H1 (cell line): ENCODE measurements around the gene EPHA6. TPM values are rescaled to one million over a fixed set of nuclear protein-coding genes. Genes with fewer than 3 reads are reported as not detected.

Experiments
- CTCF ChIA-PET: fragments of 300-600 bp; sonication (Branson Sonifier 250); formaldehyde crosslinking; loops from one replicate; lab custom pipeline; 2021; ENCODE audit not compliant: partially characterized antibody; lab: Charles Lee
- POLR2A ChIA-PET: fragments of 300-600 bp; sonication (Branson Sonifier 250); formaldehyde crosslinking; loops from one replicate; lab custom pipeline; 2021; ENCODE audit warnings: inconsistent platforms; ENCODE audit not compliant: partially characterized antibody; lab: Charles Lee
- DNase-seq, 2 experiments: peaks; one replicate each; pipeline versions ENCODE4 v3.0.0 to v3.0.0-alpha.2; 2010 to 2022; ENCODE audit warnings: low spot score in 2 of 2, low read depth in 1 of 2, mixed read lengths in 1 of 2
- FAIRE-seq: peaks from 2 replicates; lab custom pipeline; 2011; peaks lifted over from hg19 to GRCh38; lab: Jason Lieb, UNC
- H2AFZ ChIP-seq: 2 replicates; pipeline ENCODE4 v1.8.1; 2012; ENCODE audit warnings: low read length, inconsistent platforms
- H2AK5ac ChIP-seq: 2 replicates; pipeline ENCODE4 v1.6.1; 2013; ENCODE audit warnings: low read depth, low read length
- H2BK120ac ChIP-seq: replicated peaks from 2 replicates; pipeline ENCODE3; 2013; ENCODE audit warnings: low read depth, low read length, inconsistent platforms
- H2BK12ac ChIP-seq: 2 replicates; pipeline ENCODE4 v1.6.1; 2013; ENCODE audit warnings: low read depth, low read length
- H2BK15ac ChIP-seq: 2 replicates; pipeline ENCODE4 v1.6.1; 2013; ENCODE audit warnings: low read length
- H2BK20ac ChIP-seq: 2 replicates; pipeline ENCODE4 v1.6.1; 2013; ENCODE audit warnings: low read length
- H2BK5ac ChIP-seq: 2 replicates; pipeline ENCODE4 v1.6.1; 2013; ENCODE audit warnings: low read depth, low read length
- H3K14ac ChIP-seq: 2 replicates; pipeline ENCODE4 v1.6.1; 2013; ENCODE audit warnings: inconsistent platforms; ENCODE audit not compliant: insufficient read length
- H3K18ac ChIP-seq: 2 replicates; pipeline ENCODE4 v1.6.1; 2013; ENCODE audit warnings: low read length; ENCODE audit errors: extremely low read depth
- H3K23ac ChIP-seq: 2 replicates; pipeline ENCODE4 v1.6.1; 2013; ENCODE audit warnings: inconsistent platforms; ENCODE audit not compliant: insufficient read length
- H3K23me2 ChIP-seq: 2 replicates; pipeline ENCODE4 v1.6.1; 2013; ENCODE audit warnings: low read depth, low read length
- H3K27ac ChIP-seq: 2 replicates; pipeline ENCODE4 v1.6.1; 2011; ENCODE audit warnings: low read depth, low read length, inconsistent platforms
- H3K27me3 ChIP-seq, 4 experiments: replicated peaks in 1 of 4; 1 replicate in 1 of 4; 2 replicates in 3 of 4; pipeline versions ENCODE4 v1.6.1 to v1.8.1; 2011 to 2013; ENCODE audit warnings: low read length in 3 of 4, mild to moderate bottlenecking in 3 of 4, inconsistent platforms in 2 of 4, mixed read lengths in 2 of 4, moderate library complexity in 1 of 4; ENCODE audit not compliant: control insufficient read depth in 3 of 4, insufficient read depth in 3 of 4; ENCODE audit errors: extremely low read depth in 1 of 4
- H3K36me3 ChIP-seq, 4 experiments: 2 replicates each; pipeline versions ENCODE4 v1.6.1 to v1.8.1; 2011 to 2013; ENCODE audit warnings: mild to moderate bottlenecking in 4 of 4, low read length in 3 of 4, moderate library complexity in 2 of 4, control low read depth in 1 of 4, inconsistent platforms in 1 of 4; ENCODE audit not compliant: insufficient read depth in 4 of 4, control insufficient read depth in 2 of 4
- H3K4ac ChIP-seq: replicated peaks from 2 replicates; pipeline ENCODE3; 2013; ENCODE audit warnings: low read length, low read depth, mixed read lengths, inconsistent platforms; ENCODE audit not compliant: insufficient read length
- H3K4me1 ChIP-seq, 4 experiments: replicated peaks in 1 of 4; 1 replicate in 1 of 4; 2 replicates in 3 of 4; pipeline versions ENCODE4 v1.6.1 to v1.8.1; 2011 to 2013; ENCODE audit warnings: low read length in 3 of 4, inconsistent platforms in 2 of 4, mixed read lengths in 1 of 4; ENCODE audit not compliant: insufficient read depth in 4 of 4, control insufficient read depth in 3 of 4
- H3K4me2 ChIP-seq, 2 experiments: 2 replicates each; pipeline versions ENCODE4 v1.6.1 to v1.8.1; 2011 to 2013; ENCODE audit warnings: low read depth in 2 of 2, low read length in 2 of 2, control low read depth in 1 of 2, inconsistent platforms in 1 of 2, mild to moderate bottlenecking in 1 of 2; ENCODE audit not compliant: insufficient read depth in 1 of 2
- H3K4me3 ChIP-seq, 4 experiments: fragments of 200-600, 300-600 bp in 1 of 4; sonication (generic), shearing (Covaris generic), sonication (Bioruptor Twin) in 1 of 4; 2 replicates each; pipeline versions ENCODE4 v1.5.1 to v1.8.1; 2011 to 2016; ENCODE audit warnings: low read length in 4 of 4, low read depth in 3 of 4, control low read depth in 2 of 4, inconsistent platforms in 2 of 4, mild to moderate bottlenecking in 2 of 4, mixed read lengths in 1 of 4, moderate library complexity in 1 of 4; ENCODE audit not compliant: insufficient read depth in 2 of 4; ENCODE audit errors: extremely low read depth in 1 of 4
- H3K56ac ChIP-seq: replicated peaks from 2 replicates; pipeline ENCODE3; 2013; ENCODE audit warnings: low read depth, mild to moderate bottlenecking, mixed read lengths, low read length, inconsistent platforms; ENCODE audit not compliant: insufficient read length
- H3K79me1 ChIP-seq: 2 replicates; pipeline ENCODE4 v1.6.1; 2013; ENCODE audit warnings: low read depth, low read length, control low read depth
- H3K79me2 ChIP-seq, 2 experiments: 2 replicates each; pipeline versions ENCODE4 v1.6.1 to v1.8.1; 2012 to 2013; ENCODE audit warnings: low read length in 2 of 2, mild to moderate bottlenecking in 2 of 2, inconsistent platforms in 1 of 2; ENCODE audit not compliant: insufficient read depth in 2 of 2, control insufficient read depth in 1 of 2
- H3K9ac ChIP-seq, 4 experiments: replicated peaks in 1 of 4; 1 replicate in 1 of 4; 2 replicates in 3 of 4; pipeline versions ENCODE4 v1.6.1 to v1.8.1; 2011 to 2013; ENCODE audit warnings: low read depth in 3 of 4, low read length in 3 of 4, control low read depth in 2 of 4, mild to moderate bottlenecking in 2 of 4, moderate library complexity in 2 of 4, inconsistent platforms in 1 of 4; ENCODE audit errors: extremely low read depth in 1 of 4
- H3K9me3 ChIP-seq, 2 experiments: 2 replicates each; pipeline versions ENCODE4 v1.6.1 to v1.8.1; 2012 to 2013; ENCODE audit warnings: mild to moderate bottlenecking in 2 of 2, moderate library complexity in 2 of 2, control low read depth in 1 of 2, inconsistent platforms in 1 of 2, low read depth in 1 of 2, low read length in 1 of 2, mixed read lengths in 1 of 2; ENCODE audit not compliant: insufficient read depth in 2 of 2
- H4K20me1 ChIP-seq, 2 experiments: replicated peaks in 1 of 2; 2 replicates each; pipeline versions ENCODE3 to v1.8.1; 2011 to 2013; ENCODE audit warnings: inconsistent platforms in 2 of 2, low read length in 2 of 2, mild to moderate bottlenecking in 1 of 2; ENCODE audit not compliant: insufficient read depth in 2 of 2, control insufficient read depth in 1 of 2
- H4K5ac ChIP-seq: 2 replicates; pipeline ENCODE4 v1.6.1; 2013; ENCODE audit warnings: low read length, low read depth, mixed read lengths, inconsistent platforms; ENCODE audit not compliant: insufficient read length
- H4K8ac ChIP-seq: 2 replicates; pipeline ENCODE4 v1.8.0; 2013; ENCODE audit warnings: mild to moderate bottlenecking, moderate library complexity, low read length, inconsistent platforms; ENCODE audit not compliant: insufficient read depth; ENCODE audit errors: extremely low read depth
- H4K91ac ChIP-seq: replicated peaks from 2 replicates; pipeline ENCODE3; 2013; ENCODE audit warnings: low read length, mixed read lengths, inconsistent platforms; ENCODE audit not compliant: insufficient read length
- GTF2F1 ChIP-seq: IDR thresholded peaks from 2 replicates; pipeline ENCODE4 v1.6.1; 2012; ENCODE audit warnings: low read depth, low read length, improper control_type of control experiment, borderline replicate concordance
- SP4 ChIP-seq: IDR thresholded peaks from 2 replicates; pipeline ENCODE4 v1.6.1; 2012; ENCODE audit warnings: low read length, inconsistent platforms
- WGBS, 2 experiments: shearing (Covaris generic) in 1 of 2; methylation state at CpG; one replicate each; pipeline versions ENCODE4 v1.1.6 to v1.1.7; 2013 to 2015; ENCODE audit warnings: low lambda C conversion rate in 2 of 2, mixed read lengths in 2 of 2, inconsistent platforms in 1 of 2, low coverage in 1 of 2, missing lambda C conversion rate in 1 of 2; ENCODE audit not compliant: insufficient replicate concordance in 2 of 2, insufficient coverage in 1 of 2, insufficient read length in 1 of 2; ENCODE audit errors: extremely low coverage in 1 of 2, missing lambda C conversion rate in 1 of 2; 5-methylcytosine and 5-hydroxymethylcytosine counted together
- polyA plus RNA-seq, 7 experiments: library from polyadenylated mRNA; depleted of rRNA in 3 of 7; stranded (reverse) in 5 of 7; unstranded in 2 of 7; fragments of >200 nt in 5 of 7; fragments of 200-250 nt in 2 of 7; gene quantifications; 1 replicate in 5 of 7; 2 replicates in 1 of 7; 4 replicates in 1 of 7; pipeline versions ENCODE4 v1.2.1 to v1.2.3, GENCODE V29; 2011 to 2013; ENCODE audit warnings: missing spikeins in 2 of 7, mixed read lengths in 2 of 7
- total RNA-seq: library from RNA; stranded (reverse); fragmentation: NEBNext Ultra II Directional; extraction: Animal tissue kit (Norgen Biotek cat#: 25700); gene quantifications from 2 replicates; pipeline ENCODE4 v1.2.1, GENCODE V29; 2021

Gene EPHA6
- total and polyA plus RNA-seq, 2 of the 8 experiments (the other 6 are each of a cell fraction or from before 2014, with no cell fraction given): 0.83 to 3.2 TPM

DNA sequence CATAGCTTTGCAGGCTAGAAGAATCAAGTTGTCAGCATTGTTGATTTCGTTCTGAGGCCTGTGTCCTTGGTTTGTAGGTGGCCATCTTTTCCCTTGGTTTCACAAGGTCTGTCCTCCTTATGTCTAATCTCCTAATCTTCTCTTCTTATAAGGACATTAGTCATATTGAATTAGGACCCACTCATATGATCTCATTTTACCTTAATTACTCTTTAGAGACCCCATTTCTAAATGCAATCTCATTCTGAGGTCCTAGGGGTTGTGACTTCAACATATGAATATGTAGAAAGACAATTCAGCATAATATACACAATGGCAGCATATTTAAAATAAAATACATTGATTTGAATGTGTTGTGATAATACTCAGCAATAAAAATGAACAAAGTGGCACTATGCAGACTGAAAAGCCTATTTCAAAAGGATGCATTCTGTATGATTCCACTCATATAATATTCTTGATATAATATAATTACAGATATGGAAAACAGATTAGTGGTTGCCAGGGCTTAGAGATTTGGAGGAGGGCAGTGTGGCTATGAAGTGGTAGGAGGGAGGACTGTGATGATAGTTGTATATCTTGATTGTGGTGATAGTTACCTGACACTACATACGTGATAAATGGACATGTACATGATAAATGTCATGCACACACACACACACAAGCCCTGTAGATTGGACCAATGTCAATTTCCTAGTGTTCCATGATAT is 431.0 kb downstream of the EPHA6 start:
- H3K79me2 ChIP-seq: no peaks in the 10 kb centered on the region
- 96% methylated on average over 2 of the region's 2 CpGs; no CpG with 5 or more reads in 1 of the 2 experiments for WGBS, 2 experiments
- no peak overlapping the region for H3K18ac ChIP-seq
- no peak overlapping the region for H4K91ac ChIP-seq
- H3K9me3 ChIP-seq: no peaks in the 10 kb centered on the region
- H3K4me2 ChIP-seq: no peak overlapping the region
- no peak for DNase-seq
- no peak overlapping the region for H3K9ac ChIP-seq
- H2BK20ac ChIP-seq: no peak overlapping the region
- ChIA-PET CTCF (no interaction called here), POLR2A (no interaction called here)
- no peak overlapping the region for H3K4me3 ChIP-seq
- no peak overlapping the region for H3K4ac ChIP-seq
- H3K23me2 ChIP-seq: no peaks in the 10 kb centered on the region
- no peak overlapping the region for H2AFZ ChIP-seq
- no peak overlapping the region for H3K23ac ChIP-seq
- TF ChIP-seq SP4 (no peak), GTF2F1 (no peak)
- no peak overlapping the region for H2BK12ac ChIP-seq
- H3K4me1 ChIP-seq: no peaks in the 10 kb centered on the region
- no peak overlapping the region for H3K14ac ChIP-seq
- H4K8ac ChIP-seq: no peak overlapping the region
- H4K20me1 ChIP-seq: no peaks in the 10 kb centered on the region
- FAIRE-seq: no peak
- H3K79me1 ChIP-seq: no peaks in the 10 kb centered on the region
- H3K27me3 ChIP-seq: no peaks in the 10 kb centered on the region
- no peaks in the 10 kb centered on the region for H3K36me3 ChIP-seq
- no peak overlapping the region for H2BK15ac ChIP-seq
- H3K27ac ChIP-seq: no peak overlapping the region
- no peak overlapping the region for H2AK5ac ChIP-seq
- H4K5ac ChIP-seq: no peak overlapping the region
- H2BK120ac ChIP-seq: no peak overlapping the region
- H3K56ac ChIP-seq: no peak overlapping the region
- H2BK5ac ChIP-seq: no peak overlapping the region
